Measurements from ENCODE around the gene NR2F1.

NR2F1 gene

DNA sequence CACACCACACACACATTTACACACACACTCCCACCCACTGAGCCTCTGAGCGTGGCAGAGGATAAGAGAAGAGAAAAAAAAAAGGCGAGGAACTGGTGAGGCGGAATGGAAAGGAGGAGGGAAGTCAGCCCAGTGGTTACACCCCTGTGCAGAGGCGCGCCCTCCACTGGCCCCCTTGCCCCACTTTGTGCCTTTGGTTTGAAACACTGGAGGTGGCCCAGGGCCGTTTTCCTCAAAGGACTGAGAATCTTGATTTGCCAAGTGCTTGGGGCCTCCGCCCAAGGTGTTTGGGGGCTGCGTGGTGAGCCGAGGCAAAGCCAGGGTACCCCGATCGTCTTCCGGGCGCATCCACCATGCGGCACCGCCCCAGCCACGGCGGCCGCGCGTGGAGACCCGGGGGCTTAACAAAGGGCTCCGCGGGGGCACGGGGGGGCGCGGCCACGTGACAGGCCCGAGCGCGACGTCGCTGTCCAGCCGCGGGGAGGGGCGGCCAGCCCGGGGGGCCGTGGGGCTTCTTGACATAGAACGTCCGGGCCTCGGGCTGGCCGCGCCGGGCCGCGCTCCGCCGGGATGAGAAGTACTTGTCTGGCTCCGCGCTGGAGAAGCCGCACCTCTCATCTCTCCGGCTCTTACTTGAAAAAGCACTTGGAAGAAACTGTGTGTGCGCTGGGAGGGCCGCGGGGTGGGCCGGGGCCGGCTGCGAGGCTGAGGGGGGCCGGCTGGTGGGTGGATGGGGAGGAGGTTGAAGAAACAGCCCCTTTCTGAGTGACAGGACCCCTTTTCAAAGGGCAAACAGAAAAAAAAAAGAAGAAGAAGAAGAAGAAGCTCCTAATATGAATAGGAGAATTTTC lies 21.0 kb downstream of the NR2F1 start:
- no peak for DNase-seq (ENCODE audit: low read depth in 1 of 2, low spot score in 1 of 2)

DNA sequence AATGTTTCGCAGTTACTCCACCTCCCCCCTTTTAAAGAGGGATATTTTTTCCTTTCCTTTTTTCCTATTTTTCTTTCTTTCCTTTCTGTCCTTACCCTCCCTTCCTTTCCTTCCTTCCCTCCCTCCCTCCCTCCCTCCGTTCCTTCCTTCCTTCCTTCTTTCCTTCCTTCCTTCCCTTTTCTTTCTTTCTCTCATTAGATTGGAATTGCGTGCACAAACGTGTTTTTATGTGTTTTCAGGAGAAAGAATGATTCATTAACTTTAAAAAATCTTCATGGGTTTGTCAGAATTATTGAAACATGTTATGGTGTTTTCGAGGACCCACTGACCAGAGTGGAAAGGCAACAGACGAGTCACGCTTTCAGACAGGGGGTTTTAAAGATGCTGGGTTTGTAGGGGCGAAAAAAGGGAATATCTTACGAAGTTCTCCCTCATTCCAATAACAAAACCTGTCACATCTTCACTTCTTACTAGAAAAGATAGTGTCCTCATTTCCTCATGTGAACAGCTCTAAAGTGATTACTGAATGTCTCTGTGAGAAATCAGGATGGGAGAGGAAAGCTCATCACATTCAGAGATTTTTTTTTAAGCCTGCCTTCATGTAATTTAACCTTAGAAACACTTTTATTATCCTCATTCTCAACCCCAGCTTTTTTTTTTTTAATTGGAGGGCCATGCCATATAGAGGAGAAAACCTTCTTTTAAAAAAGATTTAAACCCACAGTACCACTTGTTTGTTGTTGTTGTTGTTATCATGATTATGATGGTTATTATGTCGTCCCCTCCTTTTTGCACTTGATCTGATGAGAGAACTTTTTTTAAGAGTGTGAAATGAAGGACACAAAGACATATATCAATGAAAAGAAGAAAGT lies 21.9 kb downstream of the NR2F1 start:
- no peak for DNase-seq (ENCODE audit: low read depth in 1 of 2, low spot score in 1 of 2)

DNA sequence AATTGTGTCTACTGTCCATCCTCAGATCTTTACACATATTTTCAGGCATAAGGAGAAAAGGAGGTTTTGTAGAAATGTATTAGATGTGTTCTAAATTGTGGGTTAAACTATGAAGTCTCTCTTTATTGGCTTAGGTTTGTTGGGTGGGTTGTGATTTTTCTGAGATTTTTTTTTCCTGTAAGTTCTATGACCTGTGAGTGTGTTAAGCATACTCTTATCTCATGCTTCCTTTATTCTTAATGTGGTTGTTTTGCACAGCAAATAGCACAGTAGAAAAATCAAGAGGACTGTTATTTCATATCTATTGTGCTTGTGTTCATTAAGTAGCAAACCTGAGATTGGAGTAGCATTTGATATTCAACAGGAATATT lies 23.3 kb downstream of the NR2F1 start:
- no peak for DNase-seq (ENCODE audit: low read depth in 1 of 2, low spot score in 1 of 2)

DNA sequence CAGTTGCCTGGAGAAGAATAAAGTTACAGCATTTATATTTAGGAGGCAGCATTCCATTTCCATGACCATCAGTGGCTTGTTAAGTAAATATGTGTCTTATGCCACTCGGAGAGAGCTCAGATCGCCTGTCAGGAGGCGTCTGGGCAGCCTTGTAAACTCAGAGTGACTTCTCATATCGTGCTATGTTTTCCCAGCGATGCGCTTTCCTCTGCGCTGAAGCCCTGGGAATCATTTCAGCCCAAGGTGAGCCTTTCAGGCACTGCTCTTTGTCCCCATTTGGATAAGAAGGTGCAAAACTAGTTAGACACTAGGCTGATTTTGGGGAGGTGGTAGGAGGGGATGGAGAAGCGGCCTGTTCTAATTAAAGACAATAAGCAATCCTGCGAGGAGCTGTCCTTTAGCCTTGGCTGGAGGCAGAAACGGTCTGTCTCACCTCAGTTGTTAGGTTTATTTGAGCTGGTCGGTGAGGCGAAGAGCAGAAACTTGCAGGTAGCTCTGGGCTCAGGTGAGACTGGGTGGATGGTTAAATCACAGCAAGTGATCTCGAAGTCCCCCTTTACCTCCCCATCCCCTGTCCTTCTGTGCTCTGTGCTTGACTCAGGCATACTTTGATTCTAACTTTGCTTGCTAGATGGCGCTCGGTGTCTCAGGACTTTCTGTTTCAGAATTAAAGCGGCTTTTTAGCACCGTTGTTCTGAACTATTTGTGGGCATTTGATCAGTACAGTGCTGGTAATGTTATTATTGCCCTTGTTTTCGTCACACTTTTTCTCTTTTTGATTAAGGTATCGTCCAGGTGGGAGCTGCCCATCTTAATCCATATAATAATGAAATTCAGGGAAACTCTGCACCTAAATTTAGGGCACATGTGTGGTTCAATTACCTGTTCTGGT lies 24.6 kb downstream of the NR2F1 start:
- DNase-seq (ENCODE audit: low read depth in 1 of 2, low spot score in 1 of 2): no peak

DNA sequence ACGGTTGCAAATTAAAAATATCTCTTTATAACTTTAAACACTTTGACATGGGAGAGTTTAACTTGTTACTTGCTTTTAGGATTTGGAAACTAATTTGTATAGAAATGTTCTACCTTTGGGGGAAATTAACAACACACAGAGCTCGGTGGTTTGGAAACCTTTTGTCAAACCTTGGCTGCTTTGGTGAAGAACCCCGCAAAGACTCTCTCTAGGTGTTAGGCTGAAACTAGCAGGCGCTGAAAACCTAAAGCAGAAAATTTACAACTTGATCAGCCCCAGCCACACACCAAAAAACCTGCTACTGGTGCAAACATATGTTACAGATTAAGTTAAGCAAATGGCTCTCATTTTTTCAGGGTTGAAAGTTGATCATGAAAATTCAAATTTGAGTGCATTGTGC lies 25.8 kb downstream of the NR2F1 start:
- no peak for DNase-seq (ENCODE audit: low read depth in 1 of 2, low spot score in 1 of 2)

DNA sequence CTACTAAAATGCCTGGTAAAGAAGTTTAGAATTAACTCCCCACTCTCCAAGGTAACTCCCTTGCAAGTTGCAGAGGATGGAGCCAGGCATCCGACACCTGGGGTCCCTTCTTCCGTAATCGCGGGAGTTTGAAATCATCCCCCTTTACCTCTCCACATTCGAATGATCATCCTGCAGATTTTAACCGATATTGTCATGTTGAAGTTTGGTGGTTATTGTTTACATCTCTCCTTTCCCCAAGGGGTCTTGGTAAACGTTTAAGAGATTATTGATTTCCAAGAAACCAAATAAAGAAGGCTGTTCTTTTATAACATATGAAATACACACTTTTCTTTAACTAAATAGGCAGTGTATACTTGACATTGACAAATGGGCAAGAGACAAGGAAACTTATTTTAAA lies 26.7 kb downstream of the NR2F1 start:
- DNase-seq (ENCODE audit: low read depth in 1 of 2, low spot score in 1 of 2): no peak

DNA sequence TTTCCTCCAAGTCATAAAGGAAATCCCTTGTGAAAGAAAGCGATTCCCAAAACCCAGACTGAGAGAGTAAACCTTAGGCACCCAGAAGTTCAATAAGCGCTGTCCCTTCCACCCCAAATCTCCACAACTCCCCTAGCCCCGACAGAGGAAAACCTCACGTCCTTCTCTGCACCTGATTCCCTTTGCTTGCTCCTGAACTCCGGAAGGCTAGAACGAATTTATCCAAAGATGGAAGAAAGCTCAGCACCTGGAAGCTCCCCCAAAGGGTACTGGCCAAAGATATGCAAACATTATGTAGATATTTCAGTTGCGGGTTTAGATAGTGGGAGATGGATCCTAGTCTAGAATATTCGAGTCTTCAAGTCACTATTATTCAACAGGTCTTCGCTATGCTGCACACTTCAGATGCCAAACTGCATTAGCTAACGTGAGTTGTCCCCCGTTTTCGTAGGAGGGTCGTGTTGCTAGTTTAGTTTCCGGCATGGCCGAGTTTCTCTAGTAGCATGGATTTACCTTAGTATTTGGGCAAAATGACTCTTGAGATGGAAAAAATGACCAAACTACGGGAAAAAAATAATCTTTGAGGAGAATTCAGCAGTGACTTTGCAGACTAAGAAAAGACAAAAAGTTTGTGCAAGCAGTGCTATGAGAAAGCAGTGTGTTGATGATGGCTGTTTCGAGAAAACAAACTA lies 27.7 kb downstream of the NR2F1 start:
- no peak for DNase-seq (ENCODE audit: low read depth in 1 of 2, low spot score in 1 of 2)

DNA sequence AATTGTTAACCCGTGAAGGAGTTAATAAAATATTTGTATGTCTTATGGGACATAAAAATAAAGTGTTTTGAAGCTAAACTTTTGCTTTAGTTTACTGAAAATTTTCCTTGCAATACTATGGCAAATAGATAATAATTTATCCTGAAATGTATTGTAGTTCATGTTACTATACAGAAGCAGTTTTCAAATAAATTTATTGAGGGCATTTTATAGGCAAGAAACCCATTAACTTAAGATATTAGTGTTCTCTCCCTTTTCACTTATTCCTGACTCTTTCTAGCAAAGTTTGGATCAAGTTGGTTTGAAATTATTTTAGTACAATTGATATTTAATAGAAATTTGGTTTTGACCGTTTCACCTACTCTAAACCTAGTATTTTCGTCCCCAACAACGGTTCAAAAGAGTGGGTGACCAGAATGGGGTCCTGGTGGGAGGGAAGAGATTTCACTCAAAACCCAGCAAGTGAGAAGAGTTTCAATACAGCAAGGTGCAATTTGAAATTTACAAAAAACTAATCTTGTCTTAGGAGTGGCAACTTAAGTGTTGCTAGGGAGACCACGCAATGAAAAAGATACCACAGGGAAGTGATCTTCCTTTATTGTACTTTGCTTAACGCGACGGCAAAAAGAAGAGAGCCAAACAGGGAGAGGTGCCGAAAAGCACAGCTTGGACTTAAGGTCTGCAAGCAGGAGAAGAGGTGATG lies 28.4 kb downstream of the NR2F1 start:
- no peak for DNase-seq (ENCODE audit: low read depth in 1 of 2, low spot score in 1 of 2)

DNA sequence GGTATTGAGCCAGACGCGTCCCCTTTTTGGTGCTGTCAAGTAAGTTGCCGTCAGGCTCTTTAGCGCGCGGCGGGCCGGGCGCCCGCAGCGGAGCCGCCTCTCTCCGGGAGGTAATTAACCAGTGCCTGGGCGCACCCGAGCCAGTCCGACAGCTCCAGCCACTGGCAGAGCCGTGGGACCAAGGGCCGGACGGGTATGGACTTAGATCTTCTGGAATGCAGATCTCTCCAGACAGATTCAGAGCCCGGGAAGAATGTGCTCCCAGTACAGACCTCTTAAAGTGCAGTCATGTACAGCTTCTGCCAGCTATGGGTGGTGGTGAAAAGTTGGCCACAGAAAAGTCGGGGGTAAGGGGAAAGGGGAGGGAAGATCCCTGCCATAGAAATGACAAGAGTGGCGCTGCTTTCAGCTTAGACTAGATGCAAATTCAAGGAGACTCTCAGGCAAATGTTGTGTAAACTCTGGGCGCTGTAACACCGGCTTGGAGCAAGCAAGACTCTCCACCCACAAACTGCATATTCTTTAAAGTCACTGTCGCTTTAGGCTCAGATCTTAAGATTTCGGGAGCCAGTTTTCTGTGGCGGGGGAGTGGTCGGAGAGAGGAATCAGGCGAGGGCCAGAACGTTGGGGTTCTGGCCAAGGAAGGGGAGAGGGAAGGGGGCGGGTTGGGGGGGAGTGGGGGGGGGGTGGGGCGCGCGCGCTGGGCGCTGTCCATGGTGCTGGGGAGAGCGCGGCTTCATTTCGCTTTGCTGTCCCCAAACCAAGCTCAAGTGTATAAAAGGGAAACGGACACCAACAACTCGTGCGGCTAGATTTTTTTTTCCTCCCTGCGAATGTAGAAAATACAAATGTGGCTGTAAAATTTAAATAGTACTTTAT lies 29.2 kb downstream of the NR2F1 start:
- no peak for DNase-seq (ENCODE audit: low read depth in 1 of 2, low spot score in 1 of 2)

DNA sequence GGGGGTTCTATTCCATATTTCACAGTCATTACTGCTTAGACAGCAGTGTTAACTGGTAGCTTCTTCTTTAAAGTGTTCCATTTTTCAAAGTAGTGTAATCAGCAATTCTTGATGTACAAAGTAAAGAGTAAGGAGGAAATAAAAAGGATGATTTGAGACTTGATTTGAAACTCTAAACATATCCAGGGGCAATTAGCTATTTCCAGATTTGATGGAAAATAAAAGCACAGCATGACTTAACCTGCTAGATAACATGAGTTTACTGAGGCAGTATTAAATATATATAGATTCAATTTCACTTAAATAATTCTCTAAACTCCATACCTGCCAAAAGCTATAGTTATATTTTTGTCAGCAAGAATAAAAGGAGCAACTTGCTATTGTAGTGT lies 29.8 kb downstream of the NR2F1 start:
- DNase-seq (ENCODE audit: low read depth in 1 of 2, low spot score in 1 of 2): no peak

DNA sequence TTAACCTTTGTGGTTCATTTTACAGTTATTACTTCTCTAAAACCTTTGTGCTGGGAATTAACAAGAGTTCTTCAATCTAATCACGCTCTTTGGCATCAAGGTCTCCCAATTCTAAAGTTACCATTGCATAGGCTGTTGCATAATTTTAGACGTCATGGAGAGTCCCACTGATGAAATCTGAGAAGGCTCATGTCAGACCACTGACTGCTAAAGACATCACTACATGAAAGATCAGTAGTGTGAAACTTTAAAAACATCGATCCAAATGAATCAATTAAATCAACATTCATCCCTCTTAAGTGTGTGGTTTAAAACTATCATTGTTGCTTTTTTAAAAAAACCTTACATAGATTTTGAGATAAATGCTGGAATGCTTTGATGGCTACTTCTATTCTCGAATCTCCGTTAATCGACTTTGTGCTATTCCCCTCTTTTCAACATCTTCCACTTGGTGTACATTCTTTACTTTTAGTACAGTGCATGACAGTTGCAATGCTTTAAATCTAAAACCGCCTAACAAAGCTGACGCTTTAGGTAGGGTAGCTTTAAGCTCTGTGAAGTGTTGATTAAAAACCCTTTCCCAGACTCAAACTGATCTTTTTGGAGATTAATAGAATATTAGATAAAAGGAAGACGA lies 33.6 kb downstream of the NR2F1 start:
- DNase-seq (ENCODE audit: low read depth in 1 of 2, low spot score in 1 of 2): no peak

DNA sequence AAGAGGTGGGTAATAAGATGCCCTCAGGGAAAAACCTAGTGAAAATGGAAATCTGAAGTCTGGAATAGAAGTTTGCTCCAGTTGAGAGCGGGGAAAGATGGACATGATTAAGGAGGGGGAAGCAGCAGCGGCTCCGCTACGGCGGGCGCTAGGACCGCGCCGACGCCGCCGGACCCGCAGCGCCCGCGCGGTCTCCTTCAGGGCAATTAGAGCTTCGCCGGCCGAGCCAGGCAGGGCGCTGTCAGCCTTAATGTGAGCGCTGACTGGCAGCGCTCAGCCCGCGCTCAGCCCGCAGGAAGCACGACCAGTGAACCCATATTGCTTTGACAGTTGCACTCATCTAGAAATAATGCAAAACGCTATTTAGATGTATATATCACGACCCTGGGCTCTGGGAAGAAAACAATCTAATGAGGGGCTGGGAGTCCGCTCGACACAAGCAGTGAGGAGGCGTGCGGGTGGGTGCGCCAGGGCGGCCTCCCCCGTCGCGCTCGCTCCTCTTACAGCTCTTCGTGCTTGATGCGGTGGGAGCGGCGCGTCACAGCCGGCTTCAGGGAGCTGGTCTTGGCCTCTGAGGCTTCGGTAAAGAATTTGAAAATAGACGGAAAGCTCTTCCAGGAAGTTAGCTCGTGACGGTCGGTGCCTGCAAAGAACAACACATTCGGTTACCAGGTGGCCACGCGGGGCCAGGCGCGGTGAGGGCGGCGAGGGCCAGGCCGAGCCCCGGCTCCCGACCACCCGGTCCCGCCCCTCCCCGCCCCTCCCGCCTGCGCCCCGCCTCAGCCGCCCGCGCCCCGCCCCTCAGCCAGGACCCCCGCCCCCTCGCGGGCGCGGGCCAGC lies 37.7 kb downstream of the NR2F1 start:
- no peak for DNase-seq (ENCODE audit: low read depth in 1 of 2, low spot score in 1 of 2)

DNA sequence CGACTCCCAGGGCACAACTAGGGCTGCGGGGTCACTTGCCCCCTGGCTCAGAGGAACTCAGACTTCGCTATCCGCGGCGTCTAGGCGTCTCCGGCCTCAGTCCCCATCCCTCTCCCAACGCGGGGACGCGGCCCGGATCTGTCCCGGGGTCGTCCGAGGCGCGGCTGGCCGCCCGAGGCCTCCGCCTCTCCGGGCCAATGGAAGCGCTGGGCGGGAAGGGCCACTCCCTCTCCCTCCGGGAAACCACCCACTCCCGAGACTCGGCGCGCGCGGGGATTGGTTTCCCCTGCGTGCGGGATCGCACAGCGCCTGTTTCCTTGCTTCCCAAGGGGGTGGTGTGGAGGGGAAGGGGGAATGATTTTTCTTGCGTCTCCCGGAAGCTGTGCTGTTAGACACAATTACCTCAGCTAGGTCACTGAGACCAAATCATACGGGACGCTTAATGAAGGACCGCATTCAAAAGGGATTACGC lies 38.3 kb downstream of the NR2F1 start:
- no peak for DNase-seq (ENCODE audit: low read depth in 1 of 2, low spot score in 1 of 2)

DNA sequence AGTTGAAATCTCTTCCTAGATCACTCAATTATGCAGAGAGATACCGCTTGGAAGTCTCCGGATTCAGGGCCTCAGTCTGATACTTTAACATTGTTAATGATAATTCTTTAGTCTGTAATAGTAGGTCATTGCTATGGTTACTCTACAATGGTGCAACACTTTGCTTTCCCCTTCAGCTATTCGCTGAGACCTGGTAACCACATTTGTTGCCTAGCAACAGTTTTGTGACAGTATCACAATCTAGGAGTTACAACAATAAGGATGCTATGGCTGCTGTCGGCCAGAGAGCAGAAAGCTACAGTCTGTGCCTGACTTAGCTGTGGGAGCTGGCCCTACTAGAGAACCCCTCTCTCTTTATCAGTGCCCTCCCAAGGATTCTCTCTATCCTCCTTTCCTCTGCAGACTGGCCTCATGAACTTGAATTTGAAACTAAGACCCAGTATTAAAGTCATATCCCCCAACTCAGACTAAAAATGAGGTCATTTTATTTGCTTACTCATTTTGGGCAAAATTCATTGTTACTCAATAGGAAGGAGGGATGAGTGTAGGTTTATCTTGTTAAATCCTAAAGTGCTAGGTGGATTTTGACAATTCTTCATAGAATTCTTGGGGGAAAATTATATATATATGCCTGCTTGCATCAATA lies 39.3 kb downstream of the NR2F1 start:
- DNase-seq (ENCODE audit: low read depth in 1 of 2, low spot score in 1 of 2): peak in 1 of 2 donors; percentile 6

DNA sequence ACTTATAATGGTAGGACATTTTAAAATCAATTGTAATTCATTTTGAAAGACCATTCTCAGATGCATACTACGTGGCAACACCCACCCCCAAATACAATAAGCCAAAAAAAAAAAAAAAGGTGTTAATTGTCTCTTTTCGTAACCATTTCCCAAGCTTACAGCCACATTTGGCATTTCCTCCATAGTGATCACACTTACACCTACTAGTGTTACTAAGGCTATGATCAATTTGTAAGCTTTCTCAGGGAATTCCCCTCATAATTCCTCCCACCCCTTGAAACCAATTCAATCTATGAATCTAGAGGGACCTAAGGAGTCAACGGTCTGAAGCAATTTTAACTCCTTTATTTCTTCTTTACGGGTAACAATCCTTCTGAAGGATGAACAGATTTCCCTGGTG lies 40.1 kb downstream of the NR2F1 start:
- DNase-seq (ENCODE audit: low read depth in 1 of 2, low spot score in 1 of 2): no peak

DNA sequence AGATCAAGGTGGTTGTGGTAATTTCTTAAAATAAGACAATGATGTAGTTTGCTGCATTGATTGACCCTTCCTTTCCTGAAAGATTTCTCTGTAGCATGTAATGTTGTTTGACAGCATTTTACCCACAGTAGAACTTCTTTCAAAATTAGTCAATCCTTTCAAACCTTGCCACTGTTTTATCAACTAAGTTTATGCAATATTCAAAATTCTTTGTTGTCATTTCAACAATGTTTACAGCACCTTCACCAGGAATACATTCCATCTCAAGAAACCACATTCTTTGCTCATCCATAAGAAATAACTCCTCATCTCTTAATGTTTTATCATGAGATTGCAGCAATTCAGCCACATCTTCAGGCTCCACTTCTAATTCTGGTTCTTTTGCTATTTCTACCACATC lies 43.8 kb downstream of the NR2F1 start:
- no peak for DNase-seq (ENCODE audit: low read depth in 1 of 2, low spot score in 1 of 2)

DNA sequence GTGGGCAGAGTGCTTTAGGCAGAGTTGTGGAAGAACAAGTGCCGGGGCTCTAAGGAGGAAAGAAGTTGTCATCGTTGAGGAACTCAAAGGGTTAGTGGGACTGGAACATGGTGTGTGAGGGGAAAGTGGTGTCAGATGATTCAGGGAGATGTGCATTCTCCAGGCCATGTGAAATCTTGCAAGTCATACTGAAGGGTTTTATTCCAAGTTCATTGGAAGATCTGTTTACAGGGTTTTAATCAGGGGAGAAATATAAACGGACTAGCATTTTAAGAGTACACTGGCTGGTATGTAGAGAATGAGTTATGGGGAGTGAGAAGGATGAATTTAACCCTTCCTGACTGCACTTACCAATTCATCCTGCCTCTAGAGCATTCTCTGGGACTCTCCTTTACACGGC lies 49.3 kb downstream of the NR2F1 start:
- no peak for DNase-seq (ENCODE audit: low read depth in 1 of 2, low spot score in 1 of 2)

All from activated CD4-positive, alpha-beta T cell treated with anti-CD3 and anti-CD28 coated beads, Interleukin-2, amount 50 U/mL, for 24 hours (primary cell).